GM18873 (cell line): ENCODE data around the gene LRRC28.
"Not testable (repeated sequence)": the region's sequence is repeated elsewhere in the genome, so short reads cannot be mapped to it uniquely, and the experiment has no call there.

Experiments used
- ATAC-seq: cut with Tn5 transposase; IDR thresholded peaks from one replicate; pipeline ENCODE4 v1.9.1; 2021; ENCODE audit warnings: mild to moderate bottlenecking, moderate library complexity, moderate number of reproducible peaks; ENCODE audit not compliant: unreplicated experiment, low FRiP score

Gene LRRC28

DNA sequence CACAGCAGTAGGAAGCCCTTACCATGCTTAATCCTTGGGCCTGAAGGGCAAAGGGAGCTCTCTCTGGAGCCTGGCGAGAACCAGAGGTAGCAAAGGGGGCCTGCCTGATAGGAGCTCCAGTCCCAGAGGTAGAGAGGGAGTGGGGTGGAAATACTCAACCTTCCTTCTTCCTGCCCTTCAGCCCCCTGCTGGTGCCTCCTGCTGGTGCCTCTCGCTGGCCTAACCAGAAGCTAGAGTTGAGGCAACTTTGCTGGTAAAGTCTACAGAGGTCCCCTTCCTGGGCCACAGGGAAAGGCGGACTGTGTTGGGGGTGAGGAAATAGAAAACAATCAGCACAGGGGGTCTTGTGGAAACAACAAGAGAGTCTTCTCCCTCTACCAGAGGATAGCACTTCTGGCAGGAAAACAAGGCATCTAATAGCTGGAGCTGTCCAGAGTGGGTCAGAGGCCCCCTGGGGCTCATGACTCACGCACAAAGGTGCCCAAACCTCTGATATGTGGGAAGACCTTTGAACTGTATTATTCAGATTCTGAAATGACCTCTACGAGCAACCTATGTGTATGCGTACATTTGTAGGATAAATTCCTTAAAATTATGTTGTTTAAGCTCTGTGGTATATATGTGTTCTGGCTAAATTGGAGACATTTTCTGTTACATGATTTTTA lies 133.9 kb downstream of the LRRC28 start:
- no peak for ATAC-seq

DNA sequence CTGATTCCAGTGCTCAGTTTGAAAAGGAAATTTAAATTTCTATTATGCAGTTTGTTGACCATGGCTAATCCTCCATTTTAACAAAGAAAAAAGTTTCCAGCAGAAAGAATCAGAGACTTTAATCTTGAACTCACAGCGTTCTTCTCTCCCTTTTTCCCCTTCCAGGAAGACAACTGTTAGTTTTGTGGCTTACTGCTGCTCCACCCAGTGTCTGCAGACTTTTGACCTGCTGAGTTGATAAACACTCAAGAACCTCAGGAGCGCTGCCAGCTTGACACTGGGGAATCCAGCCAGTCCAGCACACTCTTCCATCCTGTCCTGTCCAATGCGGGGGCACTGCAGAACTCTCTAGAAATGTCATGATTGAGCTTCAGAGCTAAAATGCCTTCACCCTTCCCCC lies 134.6 kb downstream of the LRRC28 start:
- no peak for ATAC-seq

DNA sequence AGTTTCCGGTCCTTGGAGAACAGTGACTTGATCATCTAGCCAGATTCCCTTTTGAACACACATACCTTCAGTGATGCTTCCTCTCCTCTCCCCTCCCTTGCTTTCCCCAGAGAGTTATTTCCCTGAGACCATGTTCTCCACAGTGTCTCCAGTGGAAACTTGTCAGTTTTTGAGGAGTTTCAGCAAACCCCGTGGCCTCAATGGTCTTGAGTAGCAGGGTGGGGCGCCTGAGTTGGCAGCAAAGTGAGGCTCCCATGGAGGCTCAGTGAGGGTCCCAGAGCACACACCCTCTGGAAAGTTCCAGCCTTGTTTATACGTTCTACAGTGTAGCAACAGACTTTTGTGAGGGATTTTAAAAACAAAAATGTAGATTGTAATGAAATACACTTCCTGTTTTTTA lies 135.1 kb downstream of the LRRC28 start:
- ATAC-seq: no peak

DNA sequence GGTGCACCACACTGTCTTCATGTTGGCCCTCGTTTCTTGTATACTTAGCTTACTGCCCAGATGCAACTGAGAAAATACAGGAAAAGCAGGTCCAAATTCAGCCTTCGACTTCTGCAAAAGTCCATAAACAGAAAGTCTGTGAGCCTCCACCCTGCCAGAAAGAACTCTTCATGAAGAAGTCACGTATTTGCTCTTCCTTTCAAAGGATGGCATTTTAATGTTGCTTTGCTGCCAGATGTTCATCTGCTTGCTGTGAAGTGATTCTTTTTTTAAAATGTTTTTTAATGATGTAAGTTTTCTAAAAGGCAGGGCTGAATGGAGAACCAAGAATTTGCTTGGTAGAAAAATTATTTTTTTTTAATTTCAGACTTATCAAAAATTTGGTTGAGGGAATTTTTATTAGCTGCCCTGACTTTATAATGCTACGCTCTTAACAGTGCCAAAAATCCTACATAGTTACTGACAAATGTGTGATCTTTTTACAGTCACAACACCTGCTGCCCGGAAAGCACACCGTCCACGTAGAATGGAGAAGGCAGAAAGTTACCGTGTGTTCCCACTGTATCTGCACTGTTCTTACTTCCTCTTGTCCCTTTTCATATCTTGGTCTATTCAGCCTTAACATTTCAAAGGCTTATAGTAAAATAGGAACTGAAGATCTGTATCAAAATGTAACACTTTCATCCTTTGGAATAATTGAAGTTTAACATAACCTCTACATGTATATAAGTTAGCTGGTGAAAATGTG lies 136.3 kb downstream of the LRRC28 start:
- ATAC-seq: no peak

DNA sequence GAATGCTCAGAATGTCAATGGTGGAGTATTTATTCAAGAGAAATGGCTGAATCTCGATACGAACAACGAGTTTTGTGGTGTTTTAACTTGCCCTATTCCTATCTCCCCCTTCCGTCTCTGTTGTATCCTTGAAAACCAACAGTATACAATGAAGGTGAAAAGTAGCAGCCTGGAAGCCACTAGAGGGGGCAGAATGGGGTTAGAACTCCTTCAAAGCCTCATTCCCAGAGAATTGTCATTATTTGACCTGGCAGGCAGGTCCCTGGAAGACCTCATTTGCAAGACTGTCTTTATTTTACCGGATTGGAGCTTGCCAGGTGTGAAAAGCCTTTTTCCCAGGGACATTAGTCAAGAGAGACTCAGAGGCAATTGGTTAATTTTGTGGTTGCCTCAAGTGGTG lies 139.4 kb downstream of the LRRC28 start:
- no peak for ATAC-seq

DNA sequence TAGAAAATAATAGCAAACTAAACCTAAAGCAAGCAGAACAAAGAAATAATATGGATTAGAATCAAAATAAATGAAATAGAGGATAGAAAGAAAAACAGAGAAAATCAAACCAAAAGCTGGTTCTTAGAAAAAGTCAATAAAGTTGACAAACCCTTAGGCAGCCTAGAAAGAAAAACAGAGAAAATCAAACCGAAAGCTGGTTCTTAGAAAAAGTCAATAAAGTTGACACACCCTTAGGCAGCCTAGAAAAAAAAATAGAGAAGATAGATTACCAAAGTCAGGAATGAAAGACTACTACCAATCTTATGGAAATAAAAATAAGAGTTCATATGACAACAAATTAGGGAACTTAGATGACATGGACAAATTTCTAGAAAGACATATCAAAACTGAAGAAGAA lies 142.4 kb downstream of the LRRC28 start:
- ATAC-seq: no peak

DNA sequence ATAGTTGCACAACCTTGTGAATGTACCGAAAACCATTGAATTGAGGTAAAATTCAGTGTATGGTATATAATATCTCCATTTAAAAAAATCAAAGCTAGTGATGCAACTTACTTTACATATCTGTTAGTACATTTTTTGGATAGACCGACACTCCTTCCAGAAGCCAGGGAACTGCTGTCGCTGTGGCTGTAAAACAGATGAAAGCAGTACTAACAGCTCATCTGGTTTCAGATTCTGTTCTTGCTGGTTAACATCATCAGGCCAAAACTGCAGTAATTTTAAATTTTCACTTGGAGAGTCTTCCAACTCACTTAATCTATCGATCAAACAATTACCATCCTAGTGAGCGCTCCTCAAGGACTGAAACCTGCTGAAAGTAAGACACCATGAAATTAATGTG lies 145.1 kb downstream of the LRRC28 start:
- no peak for ATAC-seq

DNA sequence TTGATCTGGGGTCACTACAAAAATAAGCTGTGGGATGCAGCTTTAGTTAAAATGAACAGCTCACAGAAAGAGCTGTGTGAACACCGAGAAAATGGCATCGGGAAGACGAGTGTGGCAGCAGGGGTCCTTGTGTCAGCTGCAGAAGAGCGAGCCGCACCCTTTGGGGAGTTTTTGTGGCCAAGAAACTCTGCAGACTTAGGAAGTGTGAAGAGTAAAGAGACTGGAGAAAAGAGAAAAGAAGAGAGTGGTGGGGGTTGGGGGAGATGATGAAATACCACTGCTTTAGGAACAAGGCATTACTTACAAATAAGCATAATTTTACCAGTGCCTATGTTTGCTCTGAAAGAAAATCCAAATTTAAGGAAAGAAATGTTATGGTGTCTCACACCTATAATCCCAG lies 147.8 kb downstream of the LRRC28 start:
- ATAC-seq: no peak

DNA sequence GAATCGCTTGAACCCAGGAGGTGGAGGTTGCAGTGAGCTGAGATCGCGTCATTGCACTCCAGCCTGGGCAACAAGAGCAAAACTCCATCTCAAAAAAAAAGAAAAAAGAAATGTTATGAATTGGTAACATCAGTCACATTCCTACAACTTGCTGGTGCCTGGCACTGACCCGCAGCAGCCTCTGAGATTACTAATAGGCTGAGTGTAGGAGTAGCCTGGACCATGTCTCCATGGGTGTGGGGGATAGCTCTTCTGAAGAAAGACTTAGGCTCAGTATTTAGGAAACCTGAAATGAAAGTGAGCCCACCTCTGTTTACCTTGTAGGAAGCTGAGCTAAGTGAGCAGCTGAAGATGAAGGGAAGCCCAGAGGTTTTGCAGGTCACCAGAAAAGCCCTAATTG lies 148.3 kb downstream of the LRRC28 start:
- ATAC-seq: no peak

DNA sequence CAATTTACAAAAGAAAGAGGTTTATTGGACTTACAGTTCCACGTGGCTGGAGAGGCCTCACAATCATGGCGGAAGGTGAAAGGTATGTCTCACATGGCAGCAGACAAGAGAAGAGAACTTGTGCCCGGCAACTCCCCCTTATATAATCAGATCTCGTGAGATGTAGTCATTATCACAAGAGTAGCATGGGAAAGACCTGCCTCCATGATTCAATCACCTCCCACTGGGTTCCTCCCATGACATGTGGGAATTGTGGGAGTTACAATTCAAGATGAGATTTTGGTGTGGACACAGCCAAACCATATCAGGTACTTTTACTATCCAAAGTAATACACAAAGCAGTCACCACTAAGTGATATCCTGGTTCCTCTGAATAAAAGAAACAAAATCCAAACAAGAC lies 149.9 kb downstream of the LRRC28 start:
- ATAC-seq: not testable (repeated sequence)

DNA sequence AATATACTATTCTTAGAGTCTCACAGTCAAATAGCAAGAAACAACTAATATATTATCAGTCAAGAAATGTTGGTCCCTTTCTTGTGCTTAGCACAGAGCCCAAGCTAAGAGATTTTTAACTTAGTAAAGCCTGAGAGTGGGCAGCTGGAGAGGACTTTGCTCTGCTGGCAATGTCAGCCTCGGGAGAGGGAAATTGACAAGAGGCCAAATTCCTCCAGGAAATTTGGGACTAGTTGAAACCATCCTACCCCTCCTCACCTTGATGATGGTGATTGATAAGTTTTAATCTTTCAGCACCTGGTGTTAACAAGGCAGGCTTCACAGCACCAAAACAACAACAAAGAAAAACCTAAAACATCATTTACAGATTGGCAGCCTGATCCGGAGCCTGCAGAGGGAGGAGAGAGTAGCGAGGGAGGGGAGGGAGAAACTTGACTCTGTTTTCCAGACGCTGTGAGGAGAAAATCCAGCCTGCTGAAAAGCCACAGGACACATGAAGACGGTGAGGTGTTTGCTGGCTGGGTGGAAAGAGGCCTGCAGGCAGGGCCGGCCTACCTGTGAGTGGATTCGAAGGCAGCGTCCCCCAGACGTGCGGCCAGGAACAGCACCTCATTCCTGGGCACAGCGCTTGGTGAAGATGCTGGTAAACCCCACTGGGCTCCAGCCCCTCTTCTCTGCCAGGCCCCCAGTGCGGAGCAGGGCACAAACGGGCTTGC lies 150.9 kb downstream of the LRRC28 start:
- no peak for ATAC-seq

DNA sequence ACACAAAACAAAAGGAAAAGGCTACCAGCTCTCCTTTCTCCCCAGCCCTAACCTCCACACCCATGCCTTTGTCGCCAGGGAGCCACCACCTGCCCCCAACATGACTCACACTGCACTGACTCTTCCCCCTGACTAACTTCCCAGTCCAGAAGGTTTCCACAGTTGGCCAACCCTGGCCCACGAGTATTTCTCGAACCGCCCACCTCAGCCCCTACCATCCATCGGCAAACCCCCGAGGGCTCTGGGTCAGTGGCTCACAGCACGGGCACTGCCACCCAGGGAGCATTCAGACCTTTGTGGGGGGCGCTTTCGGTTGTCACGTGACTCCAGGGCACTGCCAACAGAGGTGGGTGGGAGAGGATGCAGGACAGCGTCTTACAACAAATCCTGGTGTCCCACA lies 152.3 kb downstream of the LRRC28 start:
- no peak for ATAC-seq

DNA sequence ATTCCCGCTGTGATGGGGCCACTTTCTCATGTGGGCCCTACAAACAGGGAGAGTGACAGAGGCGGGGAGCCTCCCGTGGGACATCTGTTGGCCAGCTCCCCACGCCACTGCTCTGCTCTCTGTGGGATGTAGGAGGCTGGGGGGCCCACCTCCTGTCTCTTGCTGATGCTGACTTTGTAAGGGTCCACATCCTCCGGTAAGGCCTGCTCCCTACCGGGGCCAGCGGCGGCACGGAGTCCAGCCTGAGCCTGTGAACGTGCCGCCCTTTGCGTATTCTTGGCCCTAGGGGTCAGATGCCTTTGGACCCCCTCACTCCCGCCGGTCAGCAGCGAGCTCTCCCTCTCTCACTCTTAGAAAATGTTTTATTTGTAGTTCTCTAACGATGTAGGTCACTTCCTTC lies 153.2 kb downstream of the LRRC28 start:
- no peak for ATAC-seq

DNA sequence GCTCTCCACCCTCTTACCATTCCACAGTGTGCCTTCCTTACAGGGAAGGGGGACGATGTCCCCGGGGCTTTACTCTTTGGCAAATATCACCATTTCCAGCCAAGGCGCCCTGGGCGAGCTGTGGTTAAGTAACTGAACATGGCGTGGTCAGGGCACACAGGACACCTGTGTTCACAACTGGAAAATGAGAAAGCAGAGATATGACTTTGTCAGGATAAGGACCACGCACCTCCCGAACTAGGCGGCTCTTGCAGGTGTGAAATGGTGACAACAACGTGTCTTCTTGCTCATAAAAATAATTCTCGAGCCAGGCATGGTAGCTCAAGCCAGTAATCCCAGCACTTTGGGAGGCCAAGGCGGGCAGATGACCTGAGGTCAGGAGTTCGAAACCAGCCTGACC lies 154.8 kb downstream of the LRRC28 start:
- no peak for ATAC-seq

DNA sequence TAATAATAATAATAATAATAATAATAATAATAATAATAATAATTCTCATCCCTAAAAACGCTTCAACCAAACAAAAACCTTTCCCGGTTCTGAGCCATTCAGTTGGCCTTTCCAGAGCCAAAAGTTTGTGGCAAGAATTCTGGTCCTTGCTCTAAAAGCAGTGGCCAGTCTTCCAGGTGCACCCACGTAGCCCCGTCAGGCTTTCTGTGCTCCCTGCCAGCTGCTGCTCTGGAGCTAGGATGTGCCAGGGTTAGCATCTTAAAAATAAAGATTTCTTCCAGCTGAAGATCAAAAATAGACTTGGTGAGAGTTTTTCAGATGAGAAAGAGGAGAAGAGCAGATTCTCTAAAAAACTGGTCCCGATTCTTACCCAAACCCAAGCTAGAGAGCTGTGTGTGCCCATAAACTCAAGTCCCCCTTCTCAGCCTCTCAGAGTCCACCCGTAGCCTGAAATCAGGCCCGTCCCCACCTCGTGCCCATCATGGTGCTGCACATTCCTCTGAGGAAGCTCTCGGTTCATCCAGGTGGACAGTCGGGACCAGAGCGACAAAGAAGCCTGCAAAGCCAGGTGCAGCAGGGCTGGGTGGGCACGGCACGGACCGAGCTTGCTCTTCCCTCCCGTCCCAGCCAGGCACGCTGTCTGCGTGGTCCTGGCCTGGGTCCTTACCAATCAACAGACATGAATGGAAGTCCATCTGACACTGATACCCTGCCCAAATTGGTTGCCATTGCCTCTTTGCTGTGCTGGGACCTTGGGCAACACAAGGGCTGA lies 155.6 kb downstream of the LRRC28 start:
- ATAC-seq: no peak

DNA sequence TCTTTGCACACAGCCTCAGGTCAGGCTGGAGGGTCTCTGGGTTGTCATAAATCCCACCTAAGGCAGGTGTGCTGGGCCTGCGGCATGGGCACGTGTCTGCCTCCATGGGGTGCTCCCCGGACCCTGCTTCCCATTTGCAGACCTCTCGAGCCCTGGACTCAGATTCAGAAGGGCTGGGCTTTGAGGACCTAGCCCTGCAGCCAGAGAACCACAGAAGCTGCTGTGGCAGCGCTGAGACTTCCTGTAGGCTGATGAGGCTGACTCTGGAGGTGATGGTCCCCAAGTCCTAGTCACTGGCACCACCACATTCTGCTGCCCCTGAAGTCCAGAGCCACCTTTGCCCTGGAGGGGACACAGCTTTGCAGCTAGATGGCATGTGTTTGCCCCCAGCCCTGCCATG lies 156.4 kb downstream of the LRRC28 start:
- no peak for ATAC-seq

DNA sequence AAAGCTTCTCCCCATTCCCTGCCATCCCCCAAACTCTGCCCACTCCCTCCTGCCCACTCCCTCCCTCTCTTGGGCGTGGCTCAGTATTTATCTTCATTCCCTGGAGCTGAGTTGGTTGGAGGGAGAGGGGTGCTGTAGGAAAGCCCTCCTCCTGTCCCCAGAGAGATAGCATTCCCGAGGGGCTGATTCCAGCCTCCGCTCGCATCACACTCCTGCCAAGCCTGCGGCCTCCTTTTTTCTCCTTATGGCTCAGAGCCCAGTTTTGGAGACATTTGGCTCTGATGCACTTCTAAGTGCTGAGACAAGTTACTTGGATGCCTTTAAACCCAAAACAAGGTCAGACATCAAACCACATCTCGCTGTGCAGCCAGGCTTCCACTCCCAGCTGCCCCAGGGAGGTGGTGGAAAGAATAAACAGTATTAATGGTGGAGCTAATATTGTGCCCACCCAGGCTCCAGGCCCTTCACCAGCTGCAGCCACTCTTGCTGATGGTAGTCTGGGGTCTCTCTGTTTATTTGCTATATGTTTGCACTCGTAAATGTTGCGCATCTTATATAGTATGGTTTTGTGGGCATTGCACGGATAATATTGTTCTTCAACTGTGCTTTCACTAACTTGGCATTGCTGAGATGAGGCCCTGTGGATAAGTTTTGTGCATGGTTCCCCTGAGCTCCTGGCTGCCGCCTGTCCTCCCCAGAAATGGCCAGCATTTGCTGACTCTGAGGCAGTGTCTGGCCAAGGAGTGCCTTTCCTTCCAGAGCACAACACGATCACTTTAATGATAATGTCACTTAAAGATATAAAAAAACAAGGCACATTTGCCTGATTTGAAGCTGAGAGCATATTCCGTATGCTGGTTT lies 157.2 kb downstream of the LRRC28 start:
- ATAC-seq: no peak

DNA sequence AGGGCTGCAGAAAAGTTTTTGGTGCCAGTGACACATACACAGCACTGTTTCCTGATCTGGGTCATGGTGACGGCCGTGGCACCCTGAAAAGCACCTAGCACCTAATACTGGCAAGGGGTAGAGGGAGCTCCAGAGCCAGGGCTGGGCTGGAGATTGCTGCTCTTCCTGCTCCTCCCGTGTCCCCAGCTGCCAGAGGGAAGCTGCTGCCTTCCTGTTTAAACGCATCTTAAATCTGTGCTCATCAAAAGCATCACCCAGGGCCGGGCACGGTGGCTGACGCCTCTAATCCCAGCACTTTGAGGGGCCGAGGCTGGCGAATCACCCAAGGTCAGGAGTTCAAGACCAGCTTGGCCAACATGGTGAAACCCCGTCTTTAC lies 157.8 kb downstream of the LRRC28 start:
- ATAC-seq: no peak

DNA sequence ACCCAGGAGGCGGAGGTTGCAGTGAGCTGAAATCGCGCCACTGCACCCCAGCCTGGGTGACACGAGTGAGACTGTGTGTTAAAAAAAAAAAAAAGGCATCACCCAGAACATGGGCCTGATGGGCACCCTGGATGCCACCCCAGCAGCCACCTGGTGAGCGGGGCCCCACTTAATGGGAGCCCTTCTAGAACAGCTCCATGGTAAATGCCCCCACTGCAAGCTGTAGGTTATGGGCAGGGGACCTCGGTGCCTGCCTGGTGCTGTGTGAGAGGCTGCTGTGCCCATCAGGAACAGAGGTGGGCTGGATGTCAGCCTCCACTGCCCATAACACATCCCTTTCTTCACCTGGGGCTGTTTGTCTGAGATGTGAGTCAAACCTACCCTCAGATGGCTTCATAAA lies 158.3 kb downstream of the LRRC28 start:
- ATAC-seq: no peak

DNA sequence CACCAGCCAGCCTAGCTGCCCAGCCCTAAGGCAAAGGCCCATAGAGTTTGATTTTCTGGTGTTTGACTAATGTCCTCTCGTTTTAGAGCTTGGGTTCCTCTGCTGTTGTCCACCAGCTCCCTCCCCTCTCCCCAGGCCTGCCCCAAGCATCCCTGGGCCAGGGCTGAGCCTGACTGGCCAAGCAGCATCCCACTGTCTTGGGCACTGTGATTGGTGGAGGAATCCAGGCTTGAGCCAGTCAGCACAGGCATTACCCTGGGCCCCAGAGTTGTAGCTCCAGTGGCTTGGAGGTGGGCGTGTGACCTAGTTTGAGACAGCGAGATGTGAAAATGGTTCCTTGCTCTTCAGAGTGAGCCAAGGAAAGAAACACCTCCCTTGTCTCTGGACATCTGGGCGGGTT lies 159.2 kb downstream of the LRRC28 start:
- no peak for ATAC-seq
